Measurements from ENCODE around the gene KSR1.

KSR1 gene

DNA sequence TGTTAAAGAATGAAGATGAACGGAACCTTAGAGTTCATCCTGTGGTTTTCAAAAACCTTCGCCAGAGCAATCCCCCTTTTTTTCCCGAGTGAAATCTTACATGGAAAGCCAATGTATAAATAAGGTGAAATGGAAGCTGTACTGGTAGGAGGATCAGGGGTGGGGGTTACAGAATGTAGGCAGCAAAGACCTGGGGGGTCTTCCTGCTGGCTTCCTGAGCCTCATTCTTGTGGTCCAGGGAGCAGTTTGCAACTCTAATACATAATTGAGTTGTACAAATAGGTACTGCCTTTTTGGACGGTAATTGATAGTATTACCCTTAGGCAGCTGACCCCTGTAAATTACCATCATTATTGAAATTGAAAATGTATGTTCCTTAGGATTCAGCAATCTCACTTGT lies 34.1 kb downstream of the KSR1 start:
- peaks cover 27% of the 10 kb centered on the region for H3K27me3 ChIP-seq (ENCODE audit: control insufficient read depth, insufficient read depth, low read length)
- H3K4me1 ChIP-seq (ENCODE audit: control insufficient read depth, insufficient read depth, low read length): peaks cover 7% of the 10 kb centered on the region
- H3K4me2 ChIP-seq (ENCODE audit: low read length): no peak overlapping the region
- H3K9me3 ChIP-seq (replicated peaks; ENCODE audit: low read length): no peaks in the 10 kb centered on the region
- H3K4me3 ChIP-seq (ENCODE audit: low read length): no peak overlapping the region
- H3K36me3 ChIP-seq (ENCODE audit: insufficient read depth, low read length): no peaks in the 10 kb centered on the region
- H3K9ac ChIP-seq (ENCODE audit: low read depth, low read length): no peak overlapping the region

DNA sequence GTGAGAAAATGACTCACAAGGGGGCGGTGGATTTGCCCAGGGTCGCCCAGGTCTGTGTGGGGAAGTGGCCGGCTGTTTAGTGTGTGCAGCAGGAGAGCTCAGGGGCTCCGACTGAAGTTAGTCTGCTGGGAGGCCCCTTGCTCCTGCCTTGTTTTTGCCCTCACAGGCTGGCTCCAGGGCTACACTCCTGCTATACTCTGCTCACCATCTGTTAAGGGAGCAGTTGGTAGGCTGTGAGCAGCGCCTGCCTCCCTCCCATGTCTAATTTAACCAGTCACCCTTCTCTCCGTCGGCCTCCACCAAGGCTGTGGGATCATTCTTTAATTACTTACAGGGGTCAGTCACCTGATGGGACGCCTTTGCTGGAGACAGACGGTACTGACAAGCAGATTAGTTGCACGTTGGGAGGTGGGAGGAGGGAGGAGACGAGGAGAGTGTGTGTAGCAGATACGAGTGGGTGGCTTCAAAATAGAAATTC lies 35.5 kb downstream of the KSR1 start:
- Histone ChIP-seq H3K4me1 (ENCODE audit: control insufficient read depth, insufficient read depth, low read length) (peaks cover 7% of the 10 kb centered on the region), H3K4me3 (ENCODE audit: low read length) (no peak overlapping the region)

DNA sequence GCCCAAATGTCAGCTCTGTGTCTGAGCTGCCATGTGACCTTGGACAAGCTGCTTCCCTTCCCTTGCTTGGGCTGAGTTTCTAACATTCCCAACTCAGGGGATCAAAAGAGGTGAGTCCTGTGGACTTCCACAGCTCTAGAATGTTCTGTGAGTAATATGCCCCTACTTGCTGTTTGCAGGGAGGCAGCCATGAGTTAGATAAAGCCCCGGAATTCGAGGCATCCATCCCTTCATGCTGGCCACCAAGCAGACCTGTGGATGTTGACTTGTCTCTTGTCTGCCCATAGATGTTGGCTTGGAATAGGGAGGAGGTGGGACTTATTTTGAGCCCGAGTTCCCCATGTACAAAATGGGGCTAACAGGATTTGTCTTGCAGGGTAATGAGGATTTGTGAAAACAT lies 36.2 kb downstream of the KSR1 start:
- H3K9me3 ChIP-seq (replicated peaks; ENCODE audit: low read length): no peaks in the 10 kb centered on the region
- no peaks in the 10 kb centered on the region for H3K36me3 ChIP-seq (ENCODE audit: insufficient read depth, low read length)
- H3K4me2 ChIP-seq (ENCODE audit: low read length): no peak overlapping the region
- H3K27me3 ChIP-seq (ENCODE audit: control insufficient read depth, insufficient read depth, low read length): peaks cover 27% of the 10 kb centered on the region
- H3K4me1 ChIP-seq (ENCODE audit: control insufficient read depth, insufficient read depth, low read length): peaks cover 7% of the 10 kb centered on the region
- H3K4me3 ChIP-seq (ENCODE audit: low read length): no peak overlapping the region
- no peak overlapping the region for H3K9ac ChIP-seq (ENCODE audit: low read depth, low read length)

More for the DNA sequence above, 35.5 kb downstream of the KSR1 start:
- no peak overlapping the region for H3K9ac ChIP-seq (ENCODE audit: low read depth, low read length)
- no peaks in the 10 kb centered on the region for H3K9me3 ChIP-seq (replicated peaks; ENCODE audit: low read length)
- H3K27me3 ChIP-seq (ENCODE audit: control insufficient read depth, insufficient read depth, low read length): peaks cover 22% of the 10 kb centered on the region
- no peaks in the 10 kb centered on the region for H3K36me3 ChIP-seq (ENCODE audit: insufficient read depth, low read length)
- H3K4me2 ChIP-seq (ENCODE audit: low read length): no peak overlapping the region

DNA sequence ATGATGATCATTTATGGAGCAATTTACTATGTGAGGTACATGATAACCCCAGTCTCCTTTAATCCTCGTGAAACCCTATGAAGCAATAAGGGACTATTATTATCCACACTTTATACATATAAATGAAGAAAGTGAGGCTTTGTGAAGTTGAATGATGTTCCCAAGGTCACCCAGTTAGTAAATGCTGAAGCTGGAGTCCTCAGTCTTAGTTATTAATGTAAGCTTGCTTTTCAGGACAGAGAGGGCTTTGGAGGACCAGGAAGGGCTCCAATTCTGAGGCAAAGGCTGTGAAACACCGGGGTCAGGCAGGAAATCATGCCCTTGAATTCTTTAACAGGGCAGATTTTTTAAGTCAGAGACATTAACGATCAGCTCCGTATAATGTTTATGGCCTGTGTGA lies 36.8 kb downstream of the KSR1 start:
- Histone ChIP-seq H3K9ac (ENCODE audit: low read depth, low read length) (no peak overlapping the region), H3K4me2 (ENCODE audit: low read length) (no peak overlapping the region), H3K9me3 (replicated peaks; ENCODE audit: low read length) (no peaks in the 10 kb centered on the region), H3K4me3 (ENCODE audit: low read length) (no peak overlapping the region), H3K36me3 (ENCODE audit: insufficient read depth, low read length) (no peaks in the 10 kb centered on the region), H3K27me3 (ENCODE audit: control insufficient read depth, insufficient read depth, low read length) (peaks cover 27% of the 10 kb centered on the region), H3K4me1 (ENCODE audit: control insufficient read depth, insufficient read depth, low read length) (peaks cover 7% of the 10 kb centered on the region)

DNA sequence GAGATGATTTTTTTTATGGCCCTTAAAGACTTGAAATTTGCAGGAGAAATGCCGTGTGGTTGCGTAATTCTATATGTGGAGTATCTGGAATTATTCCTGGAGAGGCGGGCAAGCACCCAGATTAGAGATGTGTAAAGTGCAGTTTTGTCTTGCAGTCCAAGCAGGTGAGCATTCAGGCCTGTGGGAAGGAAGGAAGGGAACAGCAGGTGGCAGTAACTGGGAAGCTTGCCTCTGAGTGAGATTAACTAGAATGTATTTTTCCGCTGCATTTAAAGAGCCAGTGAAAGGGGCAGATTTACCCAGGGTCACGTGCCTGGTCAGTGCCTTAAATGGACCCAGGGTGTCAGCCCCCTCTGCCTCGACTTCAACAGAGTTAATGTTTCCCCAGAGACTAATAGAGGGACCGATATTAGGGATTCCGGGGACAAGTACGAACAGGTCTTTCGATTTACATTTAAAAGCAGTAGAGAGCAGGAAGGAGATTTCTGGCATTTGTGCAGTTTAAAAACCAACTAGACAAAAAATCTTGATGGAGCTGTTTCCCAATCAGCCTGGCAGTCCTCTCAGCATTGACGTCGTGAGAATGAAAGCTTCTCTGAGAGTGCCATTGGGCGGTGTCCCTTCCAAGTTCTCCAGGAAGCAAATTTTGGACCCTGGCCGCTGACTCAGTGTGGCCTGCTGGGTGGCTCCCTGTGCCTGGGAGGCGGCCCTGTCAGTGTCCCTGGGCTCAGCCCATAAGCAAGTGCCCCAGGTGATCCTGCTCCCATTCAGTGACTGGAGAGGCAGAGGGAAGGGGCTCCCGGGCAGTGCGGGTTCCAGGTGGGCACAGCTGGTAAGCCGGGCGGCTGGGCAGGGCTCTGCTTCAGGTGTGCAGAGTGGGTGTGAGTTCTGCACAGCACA lies 38.2 kb downstream of the KSR1 start:
- H3K9ac ChIP-seq (ENCODE audit: low read depth, low read length): no peak overlapping the region
- peaks cover 27% of the 10 kb centered on the region for H3K27me3 ChIP-seq (ENCODE audit: control insufficient read depth, insufficient read depth, low read length)
- H3K4me1 ChIP-seq (ENCODE audit: control insufficient read depth, insufficient read depth, low read length): peaks cover 7% of the 10 kb centered on the region
- no peaks in the 10 kb centered on the region for H3K9me3 ChIP-seq (replicated peaks; ENCODE audit: low read length)
- peak overlapping the region; percentile 44 for H3K4me2 ChIP-seq (ENCODE audit: low read length)
- no peak overlapping the region for H3K4me3 ChIP-seq (ENCODE audit: low read length)
- no peaks in the 10 kb centered on the region for H3K36me3 ChIP-seq (ENCODE audit: insufficient read depth, low read length)

DNA sequence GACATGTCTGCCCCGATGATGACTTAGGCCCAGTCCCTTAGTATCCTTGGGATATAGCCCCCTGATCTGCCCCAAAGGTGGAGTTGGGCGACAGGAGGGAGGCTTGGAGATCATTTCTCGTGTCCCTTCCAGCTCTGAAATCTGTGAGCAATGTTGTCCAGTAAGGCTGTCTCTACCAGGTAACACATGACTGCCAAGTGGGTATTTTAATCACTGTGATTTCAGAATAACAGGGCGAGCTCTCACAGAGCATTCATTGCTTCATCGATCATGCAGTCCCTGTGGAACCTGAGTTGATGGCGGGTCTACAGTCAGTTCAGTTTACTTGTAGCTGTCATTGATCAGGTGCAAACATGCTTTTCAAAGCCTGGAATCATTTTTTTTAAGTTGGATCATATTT lies 39.2 kb downstream of the KSR1 start:
- H3K4me1 ChIP-seq (ENCODE audit: control insufficient read depth, insufficient read depth, low read length): peaks cover 7% of the 10 kb centered on the region
- no peak overlapping the region for H3K4me3 ChIP-seq (ENCODE audit: low read length)
- H3K9me3 ChIP-seq (replicated peaks; ENCODE audit: low read length): no peaks in the 10 kb centered on the region
- H3K36me3 ChIP-seq (ENCODE audit: insufficient read depth, low read length): no peaks in the 10 kb centered on the region
- peaks cover 20% of the 10 kb centered on the region for H3K27me3 ChIP-seq (ENCODE audit: control insufficient read depth, insufficient read depth, low read length)
- H3K4me2 ChIP-seq (ENCODE audit: low read length): no peak overlapping the region
- no peak overlapping the region for H3K9ac ChIP-seq (ENCODE audit: low read depth, low read length)

DNA sequence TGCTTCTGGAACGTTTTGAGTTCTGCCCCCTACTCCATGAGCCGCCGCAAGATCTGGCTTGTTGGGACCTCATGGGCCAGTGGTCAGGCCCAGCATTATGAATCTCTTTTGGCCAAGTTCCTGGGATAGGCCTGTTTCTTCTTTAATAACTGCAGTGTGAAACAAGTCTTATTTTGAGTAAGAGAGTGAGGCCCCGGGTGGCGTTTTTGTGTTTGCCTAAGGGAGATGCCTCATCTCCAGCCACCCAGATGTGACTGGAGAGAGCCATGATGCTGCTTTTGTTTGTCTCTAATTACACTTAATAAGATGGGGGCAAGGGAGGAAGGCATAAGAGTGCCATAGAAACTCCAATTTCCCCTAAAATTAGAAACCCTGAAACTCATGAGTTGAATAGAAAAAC lies 39.8 kb downstream of the KSR1 start:
- Histone ChIP-seq H3K36me3 (ENCODE audit: insufficient read depth, low read length) (no peaks in the 10 kb centered on the region), H3K4me3 (ENCODE audit: low read length) (no peak overlapping the region), H3K9me3 (replicated peaks; ENCODE audit: low read length) (no peaks in the 10 kb centered on the region), H3K9ac (ENCODE audit: low read depth, low read length) (no peak overlapping the region), H3K4me2 (ENCODE audit: low read length) (no peak overlapping the region), H3K4me1 (ENCODE audit: control insufficient read depth, insufficient read depth, low read length) (peaks cover 7% of the 10 kb centered on the region), H3K27me3 (ENCODE audit: control insufficient read depth, insufficient read depth, low read length) (peaks cover 15% of the 10 kb centered on the region)

DNA sequence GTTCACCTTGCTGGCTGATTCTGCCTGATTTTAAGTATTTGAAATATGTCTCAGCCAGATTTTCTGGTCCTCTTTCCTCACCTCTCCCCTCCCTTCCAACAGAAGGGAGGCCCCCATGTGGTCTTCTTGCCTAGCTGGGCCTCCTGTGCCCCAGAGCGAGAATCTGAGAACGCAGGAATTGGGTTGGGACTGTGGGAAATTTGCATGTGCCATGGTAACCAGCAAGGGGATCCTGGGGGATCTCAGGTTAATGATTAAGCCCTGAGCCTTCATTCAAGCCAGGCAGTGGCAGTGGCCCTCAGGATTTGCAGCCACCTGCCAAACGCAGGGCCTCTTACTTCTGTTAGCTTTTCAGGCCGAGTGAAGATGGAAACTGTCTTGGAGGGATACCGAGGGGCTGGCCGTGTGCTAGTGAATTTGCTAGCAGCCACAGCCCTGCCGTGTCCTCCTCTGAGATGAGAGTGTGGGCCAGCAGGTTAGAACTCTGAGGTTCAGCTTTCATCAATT lies 40.2 kb downstream of the KSR1 start:
- H3K27me3 ChIP-seq (ENCODE audit: control insufficient read depth, insufficient read depth, low read length): peaks cover 15% of the 10 kb centered on the region
- H3K9me3 ChIP-seq (replicated peaks; ENCODE audit: low read length): no peaks in the 10 kb centered on the region
- no peaks in the 10 kb centered on the region for H3K36me3 ChIP-seq (ENCODE audit: insufficient read depth, low read length)
- H3K4me2 ChIP-seq (ENCODE audit: low read length): no peak overlapping the region
- no peak overlapping the region for H3K4me3 ChIP-seq (ENCODE audit: low read length)
- no peak overlapping the region for H3K9ac ChIP-seq (ENCODE audit: low read depth, low read length)
- peaks cover 7% of the 10 kb centered on the region for H3K4me1 ChIP-seq (ENCODE audit: control insufficient read depth, insufficient read depth, low read length)

DNA sequence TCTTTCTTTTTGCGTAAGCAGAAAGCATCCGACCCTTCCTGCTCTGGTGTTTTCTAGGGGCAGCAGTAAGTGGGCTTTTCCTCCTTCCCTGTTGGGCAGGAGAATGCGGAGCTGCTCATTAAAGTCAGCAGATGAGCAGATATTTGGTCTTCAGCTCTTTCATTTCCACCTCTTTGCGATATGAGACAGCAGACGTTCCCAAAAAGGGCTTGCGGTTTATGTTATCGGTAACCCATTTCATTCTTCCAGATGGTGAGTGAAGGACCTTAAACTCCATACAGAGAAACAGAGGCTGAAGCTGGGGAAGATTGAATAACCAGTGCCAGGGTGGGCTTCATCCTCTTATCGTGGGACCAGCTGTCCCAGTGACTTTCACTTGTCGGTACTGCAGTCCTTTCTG lies 40.7 kb downstream of the KSR1 start:
- no peaks in the 10 kb centered on the region for H3K9me3 ChIP-seq (replicated peaks; ENCODE audit: low read length)
- H3K4me2 ChIP-seq (ENCODE audit: low read length): no peak overlapping the region
- peaks cover 15% of the 10 kb centered on the region for H3K27me3 ChIP-seq (ENCODE audit: control insufficient read depth, insufficient read depth, low read length)
- peaks cover 7% of the 10 kb centered on the region for H3K4me1 ChIP-seq (ENCODE audit: control insufficient read depth, insufficient read depth, low read length)
- no peak overlapping the region for H3K9ac ChIP-seq (ENCODE audit: low read depth, low read length)
- no peak overlapping the region for H3K4me3 ChIP-seq (ENCODE audit: low read length)
- H3K36me3 ChIP-seq (ENCODE audit: insufficient read depth, low read length): no peaks in the 10 kb centered on the region

DNA sequence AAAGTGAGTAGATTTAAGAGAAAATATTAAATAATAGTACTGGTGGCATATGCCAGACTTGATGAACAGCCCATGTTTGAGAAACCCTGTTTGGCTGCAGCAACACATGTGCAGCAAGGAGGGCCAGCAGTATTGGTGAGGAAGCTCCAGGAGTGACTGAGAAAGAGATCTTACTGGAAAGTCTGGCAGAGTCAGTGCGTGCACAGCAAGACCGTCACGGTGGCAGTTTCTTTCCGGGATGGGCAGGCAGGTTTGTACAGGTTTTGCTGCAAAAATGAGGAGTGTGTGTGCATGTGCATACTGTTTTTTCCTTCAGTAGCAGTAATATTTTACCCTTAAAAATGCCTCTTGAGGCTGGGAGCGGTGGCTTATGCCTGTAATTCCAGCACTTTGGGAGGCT lies 41.4 kb downstream of the KSR1 start:
- Histone ChIP-seq H3K9me3 (replicated peaks; ENCODE audit: low read length) (no peaks in the 10 kb centered on the region), H3K4me3 (ENCODE audit: low read length) (no peak overlapping the region), H3K27me3 (ENCODE audit: control insufficient read depth, insufficient read depth, low read length) (peaks cover 12% of the 10 kb centered on the region), H3K4me2 (ENCODE audit: low read length) (no peak overlapping the region), H3K4me1 (ENCODE audit: control insufficient read depth, insufficient read depth, low read length) (peaks cover 12% of the 10 kb centered on the region), H3K36me3 (ENCODE audit: insufficient read depth, low read length) (no peaks in the 10 kb centered on the region), H3K9ac (ENCODE audit: low read depth, low read length) (no peak overlapping the region)

DNA sequence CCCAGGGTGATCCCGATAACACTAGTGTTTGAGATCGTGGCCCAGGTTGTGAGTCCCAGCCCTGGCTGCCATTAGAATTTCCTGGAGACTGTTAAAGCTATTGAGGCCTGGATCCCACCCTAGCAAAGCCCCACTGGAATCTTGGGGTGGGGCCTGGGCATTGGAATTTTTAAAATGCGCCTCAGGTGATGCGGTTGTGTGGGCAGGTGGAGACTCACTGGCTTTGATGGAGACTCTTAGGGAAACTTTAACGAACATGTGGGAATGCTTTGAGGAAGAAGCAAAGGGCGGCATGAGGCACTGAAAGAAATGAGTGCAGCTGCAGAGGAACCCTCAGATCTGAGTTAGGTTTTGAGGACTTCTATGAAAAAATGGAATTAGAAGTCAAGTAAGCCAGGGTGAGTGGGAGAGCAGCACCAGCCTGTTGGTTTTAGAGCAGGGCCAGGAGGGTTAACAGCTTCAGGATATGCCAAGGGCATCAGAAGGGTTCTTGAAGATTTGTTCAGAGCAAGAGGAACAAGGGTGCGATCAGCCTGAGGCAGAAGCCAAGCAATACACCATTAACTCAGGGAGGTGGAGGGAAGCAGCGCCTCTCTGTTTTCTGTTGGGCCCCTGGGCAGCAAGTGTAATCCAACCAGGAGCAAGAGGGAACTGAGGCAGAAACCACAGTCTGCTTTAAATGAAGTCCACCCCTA lies 42.5 kb downstream of the KSR1 start:
- Histone ChIP-seq H3K9me3 (replicated peaks; ENCODE audit: low read length) (no peaks in the 10 kb centered on the region), H3K4me1 (ENCODE audit: control insufficient read depth, insufficient read depth, low read length) (peaks cover 14% of the 10 kb centered on the region), H3K4me3 (ENCODE audit: low read length) (no peak overlapping the region), H3K27me3 (ENCODE audit: control insufficient read depth, insufficient read depth, low read length) (peaks cover 6% of the 10 kb centered on the region), H3K4me2 (ENCODE audit: low read length) (no peak overlapping the region), H3K9ac (ENCODE audit: low read depth, low read length) (no peak overlapping the region), H3K36me3 (ENCODE audit: insufficient read depth, low read length) (no peaks in the 10 kb centered on the region)
